GM23248 (cell line): ENCODE measurements around the gene PGGHG.

Source experiments
- EZH2 ChIP-seq: fragments of 200-600 bp; sonication (generic); IDR thresholded peaks from 2 replicates; pipeline ENCODE4 v1.6.1; 2018; ENCODE audit warnings: antibody characterized with exemption, mild to moderate bottlenecking; ENCODE audit not compliant: insufficient read depth, poor library complexity, severe bottlenecking
- EZH2phosphoT487 ChIP-seq: fragments of 200-600 bp; sonication (generic); IDR thresholded peaks from 2 replicates; pipeline ENCODE4 v1.6.1; 2018; ENCODE audit warnings: antibody characterized with exemption, moderate library complexity, mild to moderate bottlenecking, low read depth; ENCODE audit not compliant: insufficient read depth

GRCh38 chr11:281486-282161 is 7.3 kb upstream of the PGGHG start:
- TF ChIP-seq EZH2phosphoT487 (no peak), EZH2 (no peak)
